KOPT-K1 (cell line): Measurements from ENCODE around the gene HINFP.
A peak's percentile ranks its signal among the peaks of the same experiment; 100 is the strongest.
"Not testable (repeated sequence)": the region's sequence is repeated elsewhere in the genome, so short reads cannot be mapped to it uniquely, and the experiment has no call there.

Source experiments
- H3K27ac ChIP-seq: fragments of 200-600 bp; sonication (generic); 2 replicates; pipeline ENCODE4 v1.5.1; 2016; ENCODE audit warnings: antibody characterized with exemption, mild to moderate bottlenecking, low read depth, low read length; ENCODE audit not compliant: poor library complexity, severe bottlenecking
- H3K36me3 ChIP-seq: fragments of 200-600 bp; sonication (generic); 2 replicates; pipeline ENCODE4 v1.5.1; 2017; ENCODE audit warnings: antibody characterized with exemption, mild to moderate bottlenecking, low read length, moderate library complexity; ENCODE audit not compliant: insufficient read depth
- H3K9me3 ChIP-seq: fragments of 200-600 bp; sonication (generic); 2 replicates; pipeline ENCODE4 v1.5.1; 2017; ENCODE audit warnings: antibody characterized with exemption, low read length, mild to moderate bottlenecking; ENCODE audit not compliant: insufficient read depth, poor library complexity, severe bottlenecking

Gene HINFP

GRCh38 chr11:119125821-119126220 lies 4.4 kb downstream of the HINFP start:
- no peaks in the 10 kb centered on the region for H3K9me3 ChIP-seq
- peaks cover 48% of the 10 kb centered on the region for H3K36me3 ChIP-seq
- H3K27ac ChIP-seq = no peak overlapping the region

DNA sequence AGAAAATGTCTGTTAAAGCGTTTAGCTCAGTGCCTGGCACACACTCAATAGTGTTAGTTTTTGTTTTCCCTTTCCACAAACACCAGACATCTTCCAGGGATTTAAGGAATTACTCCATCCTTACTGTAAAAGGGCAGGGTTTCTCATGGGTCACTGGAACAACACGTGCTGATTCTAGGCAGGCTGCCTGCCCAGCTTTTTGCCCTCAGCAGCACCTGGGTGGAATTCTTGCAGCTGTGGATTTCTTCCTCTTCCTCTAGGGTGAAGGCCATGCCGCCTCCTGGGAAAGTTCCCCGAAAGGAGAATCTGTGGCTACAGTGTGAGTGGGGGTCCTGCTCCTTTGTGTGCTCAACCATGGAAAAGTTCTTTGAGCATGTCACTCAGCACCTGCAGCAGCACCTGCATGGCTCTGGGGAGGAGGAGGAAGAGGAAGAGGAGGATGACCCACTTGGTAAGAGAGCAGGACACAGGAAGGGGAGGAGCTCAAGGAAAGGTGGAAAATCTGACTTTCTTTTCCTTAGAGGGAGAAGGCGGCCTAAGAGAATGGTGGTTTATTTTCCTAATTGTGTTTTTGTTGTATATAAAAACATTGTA lies 5.4 kb downstream of the HINFP start:
- Histone ChIP-seq H3K36me3 (peaks cover 57% of the 10 kb centered on the region), H3K27ac (no peak overlapping the region), H3K9me3 (no peaks in the 10 kb centered on the region)

GRCh38 chr11:119130662-119131061 lies 9.3 kb downstream of the HINFP start:
- Histone ChIP-seq H3K36me3 (peaks cover 73% of the 10 kb centered on the region), H3K9me3 (no peaks in the 10 kb centered on the region), H3K27ac (no peak overlapping the region)

- no peaks in the 10 kb centered on the region for H3K9me3 ChIP-seq
- H3K27ac ChIP-seq = no peak overlapping the region
- peaks cover 56% of the 10 kb centered on the region for H3K36me3 ChIP-seq
These were observed 13.1 kb downstream of the HINFP start for GRCh38 chr11:119134389-119134978.

- not testable (repeated sequence) for H3K9me3 ChIP-seq, H3K36me3 ChIP-seq, H3K27ac ChIP-seq
These were observed 17.9 kb downstream of the HINFP start for GRCh38 chr11:119139276-119139675.

GRCh38 chr11:119144825-119145486 lies 23.6 kb downstream of the HINFP start:
- H3K27ac ChIP-seq = no peak overlapping the region

DNA sequence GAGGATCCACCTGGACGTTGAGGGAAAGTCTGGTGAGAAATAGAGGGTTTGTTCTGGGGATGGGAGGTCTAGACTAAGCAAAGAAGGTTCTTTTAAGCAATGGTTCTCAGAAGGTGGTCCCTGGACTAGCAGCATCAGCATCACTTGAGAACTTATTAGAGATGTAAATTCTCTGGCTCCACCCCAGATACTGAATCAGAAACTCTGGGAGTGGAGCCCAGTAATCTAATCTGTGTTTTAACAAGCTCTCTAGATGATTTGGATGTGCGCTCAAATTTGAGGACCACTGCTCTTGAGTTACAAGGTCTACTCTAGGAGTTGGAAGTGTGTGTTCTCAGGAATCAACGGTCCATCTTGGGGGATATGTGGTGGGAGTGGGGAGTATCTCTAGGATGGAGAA lies 24.2 kb downstream of the HINFP start:
- Histone ChIP-seq H3K36me3 (no peaks in the 10 kb centered on the region), H3K27ac (no peak overlapping the region), H3K9me3 (no peaks in the 10 kb centered on the region)

More at GRCh38 chr11:119144825-119145486, 23.6 kb downstream of the HINFP start:
- Histone ChIP-seq H3K36me3 (no peaks in the 10 kb centered on the region), H3K9me3 (no peaks in the 10 kb centered on the region)

- no peaks in the 10 kb centered on the region for H3K9me3 ChIP-seq
- H3K27ac ChIP-seq = peak overlapping the region; percentile 10
These were observed 26.4 kb downstream of the HINFP start for GRCh38 chr11:119147604-119148333.

GRCh38 chr11:119148720-119149017 lies 27.3 kb downstream of the HINFP start:
- H3K36me3 ChIP-seq = no peaks in the 10 kb centered on the region
- no peaks in the 10 kb centered on the region for H3K9me3 ChIP-seq
- peak overlapping the region; percentile 0 for H3K27ac ChIP-seq

More at GRCh38 chr11:119147604-119148333, 26.4 kb downstream of the HINFP start:
- H3K36me3 ChIP-seq = no peaks in the 10 kb centered on the region

DNA sequence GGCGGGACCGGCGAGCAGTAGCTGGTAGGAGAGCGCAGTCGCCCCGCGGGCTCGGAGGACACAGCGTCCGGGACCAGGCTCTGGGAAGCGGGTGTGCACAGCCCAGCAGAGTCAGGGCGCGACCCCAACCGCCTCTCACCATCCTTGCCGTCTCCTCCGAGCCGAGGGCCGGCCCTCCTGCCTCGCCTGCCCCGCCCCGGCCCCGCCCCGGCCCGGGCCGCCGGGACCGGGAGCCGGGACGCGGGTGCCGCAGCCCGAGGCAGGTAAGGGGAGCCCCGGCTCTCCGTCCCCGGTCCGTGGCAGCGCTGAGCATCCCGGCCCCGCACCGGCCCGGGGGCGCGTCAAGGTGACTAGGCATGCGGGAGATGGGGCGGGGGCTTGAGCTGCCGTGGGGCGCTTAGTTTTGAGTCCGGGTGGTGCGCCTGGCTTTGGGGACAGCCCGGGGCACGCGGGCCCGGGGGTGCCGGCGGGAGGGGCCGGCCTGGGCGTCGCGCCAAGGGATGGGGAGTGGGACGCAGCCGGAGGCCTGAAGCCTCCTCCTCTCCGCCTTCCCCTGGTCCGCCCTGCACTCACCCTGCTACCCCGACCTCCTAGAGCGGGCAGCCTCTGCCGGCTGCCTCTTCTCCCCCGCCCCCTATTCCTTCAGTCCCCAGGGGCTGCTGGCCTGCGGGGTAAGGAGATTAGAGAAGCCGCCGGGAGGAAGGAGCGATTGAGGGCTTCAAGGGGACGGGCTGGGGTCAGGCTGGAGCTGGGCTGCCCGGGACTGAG lies 27.8 kb downstream of the HINFP start, which contains the start of gene ABCG4:
Gene ABCG4 (plus strand): TSS at position 35 of the 768 bp plus-strand sequence. CDS start 914 bp downstream, outside the sequence.
- H3K36me3 ChIP-seq = no peaks in the 10 kb centered on the region
- H3K9me3 ChIP-seq = no peaks in the 10 kb centered on the region
- peak within 1 kb of the TSS; percentile 10 for H3K27ac ChIP-seq

GRCh38 chr11:119149786-119150275 lies 28.5 kb downstream of the HINFP start:
- H3K9me3 ChIP-seq = no peaks in the 10 kb centered on the region
- no peaks in the 10 kb centered on the region for H3K36me3 ChIP-seq
- no peak overlapping the region for H3K27ac ChIP-seq

GRCh38 chr11:119152043-119152442 lies 30.7 kb downstream of the HINFP start:
- no peak overlapping the region for H3K27ac ChIP-seq
- no peaks in the 10 kb centered on the region for H3K36me3 ChIP-seq
- no peaks in the 10 kb centered on the region for H3K9me3 ChIP-seq

DNA sequence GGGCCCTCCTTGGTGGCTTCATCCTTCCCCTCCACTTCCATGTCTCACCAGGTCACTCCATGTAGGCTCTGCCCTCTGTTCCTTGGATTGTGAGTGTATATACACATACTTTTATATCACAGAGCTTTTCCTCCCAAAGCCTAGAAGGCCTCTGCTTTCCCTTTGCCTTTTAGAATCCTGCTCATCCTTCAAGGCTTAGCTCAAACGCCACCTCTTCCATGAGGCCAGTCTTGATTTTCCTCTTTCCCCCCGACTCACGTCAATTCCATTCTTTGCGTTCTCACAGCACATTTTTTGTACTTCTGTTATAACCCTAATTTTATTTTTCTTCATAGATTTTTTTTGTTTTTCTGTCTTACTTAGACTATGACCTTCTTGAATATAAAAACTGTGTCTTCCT lies 31.2 kb downstream of the HINFP start:
- Histone ChIP-seq H3K9me3 (no peaks in the 10 kb centered on the region), H3K36me3 (no peaks in the 10 kb centered on the region), H3K27ac (no peak overlapping the region)

DNA sequence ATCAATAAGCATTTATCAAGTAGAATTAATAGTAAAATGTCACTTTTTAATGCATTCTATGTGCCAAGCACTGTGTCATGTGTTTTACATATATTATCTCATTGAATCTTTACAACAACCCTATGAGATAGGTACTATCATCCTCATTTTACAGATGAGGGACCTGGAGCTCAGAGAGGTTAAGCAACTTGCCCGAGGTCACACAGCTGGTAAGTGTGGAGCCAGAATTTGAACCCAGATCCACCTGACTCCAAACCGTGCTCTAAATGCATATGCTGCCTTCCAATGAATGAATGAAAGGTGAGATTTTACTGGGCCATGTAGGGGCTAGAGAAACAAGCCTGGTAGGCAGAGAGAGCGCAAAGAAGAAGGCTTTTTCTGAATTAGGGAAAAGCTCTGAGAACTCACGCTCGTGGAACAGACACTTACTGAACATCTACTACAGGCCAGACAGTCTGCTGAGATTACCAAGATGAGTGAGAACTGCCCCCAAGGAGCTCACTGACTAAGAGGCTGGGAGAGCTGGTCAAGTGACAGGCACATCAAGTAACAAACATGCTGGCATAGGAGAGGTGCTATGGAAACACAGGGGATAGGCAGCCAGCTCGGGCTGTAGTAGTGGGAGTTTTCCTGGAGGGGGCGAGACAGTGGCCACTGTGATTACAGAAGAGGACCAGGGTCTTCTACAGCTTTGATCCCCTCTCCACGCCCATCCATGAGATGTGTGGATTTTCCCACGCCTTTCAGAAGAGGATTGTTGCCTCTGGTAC lies 31.9 kb downstream of the HINFP start:
- H3K9me3 ChIP-seq = no peaks in the 10 kb centered on the region
- no peak overlapping the region for H3K27ac ChIP-seq
- H3K36me3 ChIP-seq = no peaks in the 10 kb centered on the region
